Epithelial cell of proximal tubule (primary cell): ENCODE measurements around the gene C1RL. TPM values are rescaled to one million over a fixed set of nuclear protein-coding genes. Genes with fewer than 3 reads are reported as not detected.

Experiments used
- DNase-seq: peaks from one replicate; pipeline ENCODE4 v3.0.0-alpha.2; 2011; ENCODE audit warnings: low read depth
- H3K4me3 ChIP-seq: 2 replicates; pipeline ENCODE4 v1.5.1; 2011; ENCODE audit warnings: low read depth, mild to moderate bottlenecking, low read length
- total RNA-seq: library from RNA; depleted of rRNA; stranded (reverse); fragments of >200 nt; gene quantifications from 2 replicates; pipeline ENCODE4 v1.2.3, GENCODE V29; 2015
- TF ChIP-seq, protein P1 (sequence below): conservative IDR thresholded peaks from 2 replicates; pipeline ENCODE4 v1.5.1; 2012; ENCODE audit warnings: low read depth, mild to moderate bottlenecking, low read length

The C1RL gene
- total RNA-seq, 1 donor from 2014 or later = 11.2 TPM

DNA sequence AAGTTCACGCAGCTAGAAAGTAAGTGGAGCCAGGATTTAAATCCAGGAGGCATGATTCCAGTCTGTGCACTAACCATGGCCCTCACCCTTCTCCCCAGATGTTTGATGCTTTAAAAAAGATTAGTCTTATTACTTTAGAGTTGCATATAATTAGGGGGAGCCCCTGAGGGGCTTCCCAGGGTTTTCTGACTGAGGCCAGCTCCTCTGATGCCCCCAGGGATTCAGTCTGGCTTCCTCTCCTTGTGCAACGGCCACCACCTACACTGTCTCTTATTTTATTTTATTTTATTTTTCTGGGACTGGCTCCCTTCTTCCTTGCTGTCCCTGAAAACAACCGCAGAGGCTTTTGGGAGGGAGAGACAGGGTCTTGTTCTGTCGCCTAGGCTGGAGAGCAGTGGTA lies 43.8 kb upstream of the C1RL start:
- no peak for DNase-seq
- no peak overlapping the region for H3K4me3 ChIP-seq
- TF ChIP-seq, protein P1, sequence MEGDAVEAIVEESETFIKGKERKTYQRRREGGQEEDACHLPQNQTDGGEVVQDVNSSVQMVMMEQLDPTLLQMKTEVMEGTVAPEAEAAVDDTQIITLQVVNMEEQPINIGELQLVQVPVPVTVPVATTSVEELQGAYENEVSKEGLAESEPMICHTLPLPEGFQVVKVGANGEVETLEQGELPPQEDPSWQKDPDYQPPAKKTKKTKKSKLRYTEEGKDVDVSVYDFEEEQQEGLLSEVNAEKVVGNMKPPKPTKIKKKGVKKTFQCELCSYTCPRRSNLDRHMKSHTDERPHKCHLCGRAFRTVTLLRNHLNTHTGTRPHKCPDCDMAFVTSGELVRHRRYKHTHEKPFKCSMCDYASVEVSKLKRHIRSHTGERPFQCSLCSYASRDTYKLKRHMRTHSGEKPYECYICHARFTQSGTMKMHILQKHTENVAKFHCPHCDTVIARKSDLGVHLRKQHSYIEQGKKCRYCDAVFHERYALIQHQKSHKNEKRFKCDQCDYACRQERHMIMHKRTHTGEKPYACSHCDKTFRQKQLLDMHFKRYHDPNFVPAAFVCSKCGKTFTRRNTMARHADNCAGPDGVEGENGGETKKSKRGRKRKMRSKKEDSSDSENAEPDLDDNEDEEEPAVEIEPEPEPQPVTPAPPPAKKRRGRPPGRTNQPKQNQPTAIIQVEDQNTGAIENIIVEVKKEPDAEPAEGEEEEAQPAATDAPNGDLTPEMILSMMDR = no peak

DNA sequence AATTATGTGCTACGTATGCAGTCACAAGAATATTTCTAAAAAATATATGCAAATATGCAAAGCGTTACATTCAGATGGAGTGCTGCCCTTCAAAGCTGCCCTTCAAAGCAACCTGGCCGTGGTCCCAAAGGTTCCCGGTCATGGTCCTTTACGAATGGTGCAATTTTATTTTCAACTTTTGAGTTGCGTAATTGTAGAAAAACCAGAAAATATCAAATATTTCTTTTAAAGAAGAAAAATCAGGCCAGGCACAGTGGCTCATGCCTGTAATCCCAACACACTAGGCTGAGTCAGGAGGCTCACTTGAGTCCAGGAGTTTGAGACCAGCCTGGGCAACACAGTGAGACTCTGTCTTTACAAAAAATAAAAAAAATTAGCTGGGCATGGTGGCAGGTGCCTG lies 42.5 kb upstream of the C1RL start:
- DNase-seq = no peak
- TF ChIP-seq, protein P1 = no peak
- H3K4me3 ChIP-seq = no peak overlapping the region

DNA sequence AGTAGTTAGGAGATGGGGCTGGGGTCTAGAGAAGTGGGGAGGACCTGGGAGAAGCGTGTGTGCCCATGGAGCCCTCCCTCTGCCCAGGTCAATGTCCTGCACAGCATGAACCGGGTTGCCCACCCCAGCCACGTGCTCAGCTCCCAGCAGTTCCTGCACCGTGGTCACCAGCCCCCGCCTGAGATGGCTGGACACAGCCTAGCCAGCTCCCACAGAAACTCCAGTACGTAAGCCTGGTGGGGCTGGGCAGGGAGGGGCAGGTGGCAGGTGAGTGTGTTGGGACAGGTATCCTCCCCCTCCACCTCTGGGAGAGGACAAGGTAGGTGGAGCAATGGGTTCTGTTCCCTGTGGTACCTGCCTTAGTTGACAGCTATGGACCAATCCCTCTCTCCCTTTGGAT lies 41.8 kb upstream of the C1RL start:
- DNase-seq = no peak
- H3K4me3 ChIP-seq = no peak overlapping the region
- TF ChIP-seq, protein P1 = no peak

DNA sequence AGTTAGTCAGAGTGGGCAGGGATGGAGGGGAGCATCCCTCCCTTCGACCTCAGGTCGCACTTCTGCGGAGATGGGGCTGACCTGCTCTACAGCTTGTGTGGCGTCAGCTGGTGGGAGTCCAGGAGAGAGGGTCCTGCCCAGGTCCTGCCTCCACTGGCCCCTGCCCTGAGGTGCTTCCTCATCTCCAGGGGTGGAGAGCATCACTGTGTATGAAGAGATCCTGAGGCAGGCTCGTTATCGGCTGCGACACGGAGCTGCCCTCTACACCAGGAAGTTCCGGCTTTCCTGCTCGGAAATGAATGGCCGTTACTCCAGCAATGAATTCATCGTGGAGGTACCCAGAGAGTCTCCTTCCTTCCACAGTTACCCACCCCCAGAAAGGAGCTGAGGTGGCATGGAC lies 41.3 kb upstream of the C1RL start:
- H3K4me3 ChIP-seq = no peak overlapping the region
- TF ChIP-seq, protein P1 = no peak
- no peak for DNase-seq

DNA sequence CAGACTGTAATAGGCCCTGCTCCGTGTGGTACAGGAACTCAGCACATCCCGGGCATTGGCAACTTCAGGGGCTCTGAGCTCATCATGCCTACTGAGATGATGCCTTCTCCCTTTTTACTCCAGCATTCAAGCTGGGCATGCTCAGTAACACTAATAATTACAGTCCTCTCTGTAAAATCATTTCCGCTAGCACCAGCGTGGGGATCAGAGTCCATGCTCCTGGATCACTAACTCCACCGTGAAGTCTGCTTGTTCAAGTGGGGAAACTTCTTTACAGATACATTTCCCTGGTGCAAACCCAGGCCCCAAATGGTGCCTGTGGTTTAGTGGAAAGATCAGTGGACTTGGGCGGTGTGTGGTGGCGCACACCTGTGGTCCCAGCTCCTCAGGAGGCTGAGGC lies 37.9 kb upstream of the C1RL start:
- H3K4me3 ChIP-seq = no peak overlapping the region
- no peak for DNase-seq
- TF ChIP-seq, protein P1 = no peak

DNA sequence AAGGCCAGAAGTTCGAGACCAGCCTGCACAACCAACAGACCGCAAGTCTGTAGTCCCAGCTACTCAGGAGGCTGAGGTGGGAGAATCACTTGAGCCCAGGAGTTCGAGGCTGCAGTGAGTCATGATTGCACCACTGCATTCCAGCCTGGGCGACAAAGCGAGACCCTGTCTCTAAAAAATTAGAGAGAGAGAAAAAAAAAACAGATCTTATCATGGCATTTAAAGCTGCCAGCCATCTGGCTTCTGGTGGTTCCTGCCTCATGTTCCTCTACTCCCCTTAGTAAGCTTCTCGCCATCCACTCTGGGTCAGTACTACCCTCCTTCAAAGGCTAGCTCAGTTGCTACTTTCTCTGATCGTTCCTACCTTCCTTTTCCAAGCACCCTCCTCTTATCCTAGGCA lies 37.2 kb upstream of the C1RL start:
- no peak overlapping the region for H3K4me3 ChIP-seq
- DNase-seq = no peak
- TF ChIP-seq, protein P1 = no peak

DNA sequence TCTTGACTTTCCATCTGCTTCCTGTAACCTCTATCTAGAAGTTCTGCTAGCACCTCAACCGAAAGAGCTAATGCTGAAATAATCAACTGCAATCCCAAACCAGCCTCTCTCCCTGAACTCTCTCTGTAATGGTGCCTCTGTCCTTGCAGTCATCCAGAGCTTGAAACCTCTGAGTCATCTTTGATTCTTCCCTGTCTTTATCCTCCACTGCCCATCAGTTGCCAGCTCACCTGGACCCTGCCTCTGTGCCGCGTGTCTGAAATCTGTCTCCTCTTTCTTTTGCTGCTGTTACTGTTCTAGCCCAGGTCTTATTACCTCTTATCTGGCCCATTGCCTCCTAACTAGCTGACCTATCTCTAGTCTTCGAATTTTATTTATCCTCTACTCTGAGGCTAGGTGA lies 36.7 kb upstream of the C1RL start:
- TF ChIP-seq, protein P1 = no peak
- DNase-seq = no peak
- no peak overlapping the region for H3K4me3 ChIP-seq
